Ovary (tissue), 3 donors: Measurements from ENCODE around the gene MIXL1.

Source experiments
- CTCF ChIP-seq, 3 donors: fragments of 450-650 bp in 2 of 3; fragments of 200-600 bp in 1 of 3; IDR thresholded peaks; one replicate each; pipeline versions ENCODE4 v1.5.1 to v1.8.0; 2016 to 2022; ENCODE audit warnings: antibody characterized with exemption in 3 of 3, mild to moderate bottlenecking in 1 of 3
- EP300 ChIP-seq: sonication (generic); formaldehyde crosslinking; IDR thresholded peaks from one replicate; pipeline ENCODE4 v1.6.1; 2017; ENCODE audit warnings: antibody characterized with exemption
- POLR2A ChIP-seq: fragments of 450-650 bp; IDR thresholded peaks from one replicate; pipeline ENCODE4 v1.6.1; 2017; ENCODE audit warnings: antibody characterized with exemption, mild to moderate bottlenecking, moderate library complexity
- donor health status: DM: no; HTN: no; CAD: no.

- TF ChIP-seq CTCF (IDR thresholded peaks at IDR 0.05) (no peak), POLR2A (no peak), EP300 (no peak)
Observed at GRCh38 chr1:226201029-226201593, 22.4 kb upstream of the MIXL1 start.
